Myocyte (in vitro differentiated cells): ENCODE data around the gene STARD5. TPM values are rescaled to one million over a fixed set of nuclear protein-coding genes. Genes with fewer than 3 reads are reported as not detected.
"Not testable (repeated sequence)": the region's sequence is repeated elsewhere in the genome, so short reads cannot be mapped to it uniquely, and the experiment has no call there.

Source experiments
- DNase-seq: peaks from one replicate; pipeline ENCODE4 v3.0.0-alpha.2; 2012; ENCODE audit warnings: low read depth
- polyA plus RNA-seq: library from polyadenylated mRNA; unstranded; fragments of >200 nt; gene quantifications from one replicate; pipeline ENCODE4 v1.2.1, GENCODE V29; 2012; ENCODE audit warnings: missing spikeins
- total RNA-seq: library from RNA; depleted of rRNA; stranded (reverse); fragments of >200 nt; gene quantifications from 2 replicates; pipeline ENCODE4 v1.2.3, GENCODE V29; 2014

STARD5 gene, protein sequence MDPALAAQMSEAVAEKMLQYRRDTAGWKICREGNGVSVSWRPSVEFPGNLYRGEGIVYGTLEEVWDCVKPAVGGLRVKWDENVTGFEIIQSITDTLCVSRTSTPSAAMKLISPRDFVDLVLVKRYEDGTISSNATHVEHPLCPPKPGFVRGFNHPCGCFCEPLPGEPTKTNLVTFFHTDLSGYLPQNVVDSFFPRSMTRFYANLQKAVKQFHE
- 4.0 and 5.2 TPM in 2 replicates for total RNA-seq
- polyA plus RNA-seq, result 10.6 TPM

DNA sequence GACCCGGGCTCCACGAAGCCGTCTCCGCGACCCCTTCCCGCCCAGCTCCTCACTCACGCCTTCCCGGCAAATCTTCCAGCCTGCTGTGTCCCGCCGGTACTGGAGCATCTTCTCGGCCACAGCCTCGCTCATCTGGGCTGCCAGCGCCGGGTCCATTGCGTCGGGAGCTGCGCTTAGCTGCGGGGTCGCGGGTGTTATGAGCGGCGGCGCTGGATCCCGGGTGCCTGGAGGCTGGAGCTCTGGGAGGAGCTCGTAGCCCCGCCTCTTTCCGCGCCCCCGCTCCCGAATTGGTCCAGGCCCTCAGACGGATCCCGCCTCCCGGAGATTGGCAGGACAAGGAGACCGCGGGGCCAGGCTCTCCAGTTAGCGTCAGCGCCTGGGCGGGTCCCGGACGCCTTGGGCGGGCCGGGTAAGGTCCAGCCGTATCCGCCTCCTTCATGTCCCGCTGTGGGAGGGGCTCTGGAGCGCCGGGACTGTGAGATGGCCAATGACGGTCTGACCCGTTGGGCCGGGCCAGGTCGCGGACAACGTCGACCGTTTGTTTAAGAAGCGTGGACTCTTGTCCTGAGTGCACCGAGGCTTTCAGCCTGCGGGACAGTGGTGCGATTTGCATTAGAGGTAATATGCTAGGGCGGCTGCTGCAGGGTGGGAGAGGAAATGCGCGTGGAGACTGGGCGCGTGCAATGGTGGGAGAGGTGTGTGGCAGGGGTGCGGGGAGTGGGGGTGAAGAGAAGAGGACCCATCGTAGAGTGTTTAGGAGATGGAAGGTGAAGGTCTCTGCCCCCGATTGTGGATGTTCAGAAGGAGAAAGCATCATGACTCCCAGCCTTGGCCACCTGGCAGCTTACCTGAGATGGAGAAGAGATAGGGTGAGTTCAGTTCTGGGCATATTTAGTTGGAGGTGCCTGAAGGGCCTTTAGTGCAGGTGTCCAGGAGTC, at the start of gene STARD5:
STARD5 (minus strand) TSS at position 198 of the 938 bp plus-strand sequence; CDS start at position 156, 42 bp downstream.
- DNase-seq, result peak; percentile 98

- no peak for DNase-seq
Observed at GRCh38 chr15:81373176-81373575, 49.2 kb upstream of the STARD5 start.

DNA sequence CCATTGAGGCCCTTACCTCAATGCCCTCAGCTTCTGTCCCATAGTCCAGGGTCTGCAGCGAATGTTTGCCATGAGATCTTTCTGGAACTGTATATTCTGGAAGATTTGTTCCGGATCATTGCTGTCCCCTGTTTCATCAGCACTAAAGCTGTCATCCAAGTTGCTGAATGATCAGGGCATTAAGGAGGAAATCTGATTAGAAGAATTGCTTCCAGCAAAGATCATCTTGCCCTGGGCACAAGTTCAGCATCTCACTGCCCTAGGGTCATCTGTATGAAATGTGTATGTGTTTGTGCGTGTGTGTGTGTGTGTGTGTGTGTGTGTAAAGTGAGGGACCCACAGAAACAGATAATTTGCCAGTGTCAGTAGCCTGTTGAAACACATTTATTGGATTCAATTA, 48.6 kb upstream of the STARD5 start:
- no peak for DNase-seq

DNA sequence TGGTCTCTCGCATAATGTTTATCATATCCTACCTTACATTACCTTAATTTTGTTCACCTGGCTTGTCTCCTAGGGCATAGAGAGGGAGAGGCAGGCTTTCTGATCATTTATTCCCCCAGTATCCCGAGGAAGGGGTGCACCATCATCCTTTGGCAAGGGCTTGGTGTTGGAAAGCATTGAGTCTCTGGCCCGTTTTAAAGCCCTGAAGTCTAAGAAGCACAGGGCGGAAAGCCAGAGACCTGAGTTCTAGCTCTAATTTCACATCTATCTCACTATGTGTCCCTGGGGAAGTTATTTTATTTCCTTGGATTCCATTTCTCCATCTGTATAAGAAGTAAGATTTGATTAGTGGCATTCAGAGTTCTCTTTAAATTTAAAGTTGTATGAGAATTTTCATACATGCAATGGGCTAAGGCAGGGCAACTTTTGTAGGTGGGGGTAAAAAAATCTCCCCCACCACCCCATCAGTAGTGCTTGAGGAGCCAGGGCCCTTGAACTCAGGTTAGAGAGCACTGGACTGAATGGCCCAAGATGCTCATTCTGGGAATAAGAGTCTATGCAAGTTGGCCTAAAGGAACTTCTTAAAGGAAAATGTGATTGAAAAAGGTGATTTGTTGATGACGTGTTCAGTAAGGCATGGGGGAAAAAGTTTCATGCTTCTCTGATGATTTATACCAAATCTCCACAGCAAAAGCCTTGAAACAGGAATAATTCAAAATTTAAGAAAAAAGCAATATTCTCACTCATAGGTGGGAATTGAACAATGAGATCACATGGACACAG, 40.0 kb upstream of the STARD5 start:
- no peak for DNase-seq

- no peak for DNase-seq
Observed at GRCh38 chr15:81363276-81363675, 39.3 kb upstream of the STARD5 start.

DNA sequence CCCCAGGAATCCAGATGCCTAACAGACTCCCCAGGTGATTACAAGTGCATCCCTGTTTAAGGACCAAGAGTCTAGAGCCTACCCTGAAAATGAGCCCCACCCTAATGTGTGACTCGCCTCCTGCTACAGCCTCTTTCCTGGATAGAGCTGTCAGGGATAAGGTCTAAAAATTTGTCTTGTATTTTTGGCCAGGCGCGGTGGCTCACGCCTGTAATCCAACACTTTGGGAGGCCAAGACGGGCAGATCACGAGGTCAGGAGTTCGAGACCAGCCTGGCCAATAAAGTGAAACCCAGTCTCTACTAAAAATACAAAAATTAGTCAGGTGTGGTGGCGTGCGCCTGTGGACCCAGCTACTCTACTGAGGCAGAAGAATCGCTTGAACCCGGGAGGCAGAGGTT, 38.8 kb upstream of the STARD5 start:
- no peak for DNase-seq

- no peak for DNase-seq
Observed at GRCh38 chr15:81361891-81362290, 38.0 kb upstream of the STARD5 start.

- DNase-seq, result no peak
Observed at GRCh38 chr15:81360491-81360890, 36.5 kb upstream of the STARD5 start.

DNA sequence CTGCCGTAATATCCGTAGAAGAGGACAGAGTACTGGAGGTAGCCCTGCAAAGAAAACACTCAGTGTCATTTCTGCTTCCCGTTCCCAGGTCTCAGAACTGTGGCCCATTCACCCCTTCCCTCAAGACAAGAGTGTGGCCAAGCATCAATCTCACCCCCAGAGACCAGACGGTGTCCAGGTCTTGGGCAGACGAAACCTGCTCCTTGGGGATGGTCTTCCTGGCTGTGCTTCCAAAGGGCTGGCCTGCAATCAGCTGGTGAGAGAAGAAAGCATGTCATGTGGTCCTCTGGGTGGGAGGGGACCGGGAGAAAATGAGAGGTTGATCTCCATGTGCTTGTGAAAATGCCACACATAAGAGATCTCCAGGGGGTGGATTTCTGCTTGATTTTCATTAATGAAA, 34.3 kb upstream of the STARD5 start:
- no peak for DNase-seq

DNA sequence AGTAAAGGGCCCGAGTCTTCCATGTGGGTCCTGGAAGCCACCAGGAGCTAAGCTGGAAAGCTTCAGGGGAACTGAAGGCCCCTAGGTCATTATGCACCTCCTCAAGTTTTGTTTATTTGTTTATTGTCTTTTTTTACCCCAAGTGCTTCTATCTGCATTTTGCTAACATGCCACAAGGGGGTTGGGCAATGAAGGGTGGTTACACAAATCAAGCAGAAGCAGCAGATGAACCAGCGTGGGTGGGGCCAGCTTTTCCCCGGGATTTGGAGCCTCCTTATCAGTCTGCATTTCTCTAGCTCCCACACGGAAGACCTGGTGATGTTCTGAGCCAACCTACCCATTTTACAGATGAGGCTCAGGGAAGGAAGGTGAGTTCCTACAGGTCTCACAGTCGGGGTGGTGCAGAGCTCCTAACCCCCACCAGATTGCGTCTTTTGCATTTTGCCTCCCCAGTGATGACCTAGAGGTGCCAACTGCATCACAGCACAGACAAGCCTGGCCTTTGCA, 33.3 kb upstream of the STARD5 start:
- no peak for DNase-seq

DNA sequence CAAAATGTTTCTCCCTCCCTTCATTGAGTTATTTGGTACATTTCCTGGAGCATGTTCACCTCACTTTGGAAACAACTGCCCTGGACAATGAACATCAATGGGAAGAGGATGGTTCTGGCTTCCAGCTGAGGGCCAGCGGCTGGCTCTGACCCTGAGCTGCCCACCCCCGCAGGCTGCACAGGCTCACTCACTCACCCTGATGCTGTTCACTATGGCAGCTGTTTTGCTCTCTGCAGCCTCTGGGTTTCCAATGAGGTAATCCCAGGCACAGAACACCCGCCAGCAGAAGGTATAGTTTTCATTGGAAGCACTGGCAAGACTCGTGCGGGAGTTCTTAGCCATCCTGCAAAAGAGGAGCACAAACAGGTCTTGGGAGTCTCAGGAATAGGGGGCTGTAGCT, 32.3 kb upstream of the STARD5 start:
- DNase-seq, result no peak

GRCh38 chr15:81351651-81352050, 27.7 kb upstream of the STARD5 start:
- DNase-seq, result no peak

DNA sequence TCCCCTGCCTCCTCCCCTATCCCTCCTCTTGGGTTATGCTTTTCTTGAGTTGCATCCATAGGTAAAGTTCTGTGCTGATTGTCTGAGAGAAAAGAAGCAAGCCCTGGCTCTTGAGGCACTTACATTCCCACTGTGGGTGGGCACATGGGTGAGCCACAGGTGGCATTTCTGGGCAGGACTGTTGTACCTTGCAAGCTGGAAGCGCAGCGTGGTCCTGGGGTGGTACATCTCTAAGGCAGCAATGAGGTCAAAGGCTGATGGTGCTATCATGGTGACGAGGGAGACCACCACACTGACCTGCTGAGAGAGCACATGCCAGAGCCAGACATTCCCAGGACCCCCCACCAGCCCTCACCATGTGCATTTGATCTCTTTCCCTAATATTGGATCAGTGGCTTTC, 25.3 kb upstream of the STARD5 start:
- DNase-seq, result no peak

DNA sequence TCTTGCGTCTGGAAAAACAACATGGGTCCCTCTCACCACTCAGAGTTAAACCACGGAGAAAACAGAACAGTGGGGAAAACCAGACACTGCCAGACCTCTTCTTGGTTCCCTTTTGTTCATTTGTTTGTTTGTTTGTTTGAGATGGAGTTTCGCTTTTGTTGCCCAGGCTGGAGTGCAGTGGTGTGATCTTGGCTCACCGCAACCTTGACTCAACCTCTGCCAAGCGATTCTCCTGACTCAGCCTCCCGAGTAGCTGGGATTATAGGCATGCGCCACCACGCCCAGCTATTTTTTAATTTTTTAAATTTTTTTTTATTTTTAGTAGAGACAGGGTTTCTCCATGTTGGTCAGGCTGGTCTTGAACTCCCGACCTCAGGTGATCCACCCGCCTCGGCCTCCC, 24.8 kb upstream of the STARD5 start:
- not testable (repeated sequence) for DNase-seq

DNA sequence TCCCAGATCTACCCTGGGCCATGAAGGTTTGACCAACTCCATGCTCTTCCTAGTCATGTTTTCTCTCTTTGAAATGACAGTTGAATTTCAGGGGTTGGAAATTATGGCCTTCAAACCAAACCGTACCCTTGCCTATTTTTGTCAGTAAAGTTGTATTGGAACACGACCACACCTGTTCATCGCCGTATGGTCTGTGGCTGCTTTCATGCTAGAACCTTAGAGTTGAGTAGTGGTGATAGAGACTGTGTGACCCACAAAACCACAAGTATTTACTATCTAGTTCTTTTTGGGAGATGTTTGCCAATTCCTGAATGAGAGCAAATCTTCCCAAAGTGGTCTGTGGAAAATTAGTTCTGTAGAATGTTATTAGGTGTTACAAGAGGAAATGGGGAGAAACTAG, 24.0 kb upstream of the STARD5 start:
- DNase-seq, result no peak

- DNase-seq, result no peak
Observed at GRCh38 chr15:81346611-81347010, 22.7 kb upstream of the STARD5 start.

- DNase-seq, result no peak
Observed at GRCh38 chr15:81343371-81343770, 19.4 kb upstream of the STARD5 start.

- no peak for DNase-seq
Observed at GRCh38 chr15:81341351-81341750, 17.4 kb upstream of the STARD5 start.

- no peak for DNase-seq
Observed at GRCh38 chr15:81339851-81340250, 15.9 kb upstream of the STARD5 start.

GRCh38 chr15:81339321-81339720, 15.4 kb upstream of the STARD5 start:
- no peak for DNase-seq

DNA sequence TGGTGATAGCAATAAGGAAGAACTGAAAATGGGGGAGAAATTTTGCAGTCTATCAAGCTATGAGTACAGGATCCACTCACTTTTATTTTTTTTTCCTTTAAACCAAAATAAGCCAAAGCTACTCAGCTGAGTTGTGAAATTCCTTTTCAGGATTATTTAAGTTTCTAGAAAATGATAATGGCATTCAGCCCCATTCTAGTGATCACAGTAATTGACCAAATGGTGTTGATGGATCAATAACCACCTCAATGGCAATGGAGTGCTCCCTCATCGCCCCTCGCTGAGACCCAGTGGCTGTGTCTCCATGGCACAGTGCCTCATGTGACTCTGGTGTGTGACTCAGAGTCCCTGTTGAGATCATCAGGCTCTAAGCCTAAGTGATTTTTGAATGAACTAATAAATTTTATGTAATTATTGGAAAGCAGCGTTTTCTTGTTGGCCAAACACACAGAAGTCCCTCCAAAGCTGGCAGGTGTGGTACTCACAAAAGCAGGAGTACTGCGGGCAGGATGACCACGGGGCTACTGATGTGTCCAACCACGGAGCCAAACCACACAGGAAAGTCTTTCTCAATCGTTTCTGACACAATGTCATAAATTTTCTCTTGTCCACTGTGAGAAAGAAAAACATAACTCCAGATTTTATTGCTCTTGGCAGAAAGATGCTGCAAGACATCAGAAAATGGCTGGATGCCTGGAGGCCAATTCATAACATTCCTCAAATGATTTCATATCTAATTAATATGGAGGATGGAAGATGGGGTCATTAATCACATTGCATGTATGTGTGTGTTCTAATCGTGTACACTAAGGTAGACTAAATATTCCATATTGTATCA, 14.4 kb upstream of the STARD5 start:
- peak; percentile 56 for DNase-seq
